ENCODE measurements around the gene NPAS2.

The NPAS2 gene

DNA sequence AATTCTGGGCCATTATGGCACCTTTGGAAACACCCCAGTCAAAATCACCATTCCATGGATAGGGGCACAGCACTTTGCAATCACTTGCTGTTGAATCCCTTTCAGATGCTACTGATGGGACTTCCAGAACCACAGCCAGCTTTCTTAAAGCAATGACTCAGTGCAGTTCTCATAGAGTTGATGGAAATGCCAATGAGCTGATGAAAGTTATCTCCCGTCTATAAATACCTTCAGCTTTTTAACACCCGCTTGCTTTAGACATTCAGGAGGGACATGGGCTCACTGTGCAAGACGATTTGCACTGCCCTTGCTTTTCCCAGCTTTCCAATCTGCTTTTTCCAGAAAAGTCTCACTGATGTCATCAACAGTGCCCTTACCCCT, 115.4 kb downstream of the NPAS2 start:
- H3K4me3 ChIP-seq (ENCODE audit: control insufficient read depth, low read depth, low read length): no peak overlapping the region
- TF ChIP-seq, protein P1, sequence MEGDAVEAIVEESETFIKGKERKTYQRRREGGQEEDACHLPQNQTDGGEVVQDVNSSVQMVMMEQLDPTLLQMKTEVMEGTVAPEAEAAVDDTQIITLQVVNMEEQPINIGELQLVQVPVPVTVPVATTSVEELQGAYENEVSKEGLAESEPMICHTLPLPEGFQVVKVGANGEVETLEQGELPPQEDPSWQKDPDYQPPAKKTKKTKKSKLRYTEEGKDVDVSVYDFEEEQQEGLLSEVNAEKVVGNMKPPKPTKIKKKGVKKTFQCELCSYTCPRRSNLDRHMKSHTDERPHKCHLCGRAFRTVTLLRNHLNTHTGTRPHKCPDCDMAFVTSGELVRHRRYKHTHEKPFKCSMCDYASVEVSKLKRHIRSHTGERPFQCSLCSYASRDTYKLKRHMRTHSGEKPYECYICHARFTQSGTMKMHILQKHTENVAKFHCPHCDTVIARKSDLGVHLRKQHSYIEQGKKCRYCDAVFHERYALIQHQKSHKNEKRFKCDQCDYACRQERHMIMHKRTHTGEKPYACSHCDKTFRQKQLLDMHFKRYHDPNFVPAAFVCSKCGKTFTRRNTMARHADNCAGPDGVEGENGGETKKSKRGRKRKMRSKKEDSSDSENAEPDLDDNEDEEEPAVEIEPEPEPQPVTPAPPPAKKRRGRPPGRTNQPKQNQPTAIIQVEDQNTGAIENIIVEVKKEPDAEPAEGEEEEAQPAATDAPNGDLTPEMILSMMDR (conservative IDR thresholded peaks at IDR 0.05; ENCODE audit: control insufficient read depth, insufficient read depth, low read depth, low read length): no peak
- peak; percentile 67 for DNase-seq (ENCODE audit: low read depth)

DNA sequence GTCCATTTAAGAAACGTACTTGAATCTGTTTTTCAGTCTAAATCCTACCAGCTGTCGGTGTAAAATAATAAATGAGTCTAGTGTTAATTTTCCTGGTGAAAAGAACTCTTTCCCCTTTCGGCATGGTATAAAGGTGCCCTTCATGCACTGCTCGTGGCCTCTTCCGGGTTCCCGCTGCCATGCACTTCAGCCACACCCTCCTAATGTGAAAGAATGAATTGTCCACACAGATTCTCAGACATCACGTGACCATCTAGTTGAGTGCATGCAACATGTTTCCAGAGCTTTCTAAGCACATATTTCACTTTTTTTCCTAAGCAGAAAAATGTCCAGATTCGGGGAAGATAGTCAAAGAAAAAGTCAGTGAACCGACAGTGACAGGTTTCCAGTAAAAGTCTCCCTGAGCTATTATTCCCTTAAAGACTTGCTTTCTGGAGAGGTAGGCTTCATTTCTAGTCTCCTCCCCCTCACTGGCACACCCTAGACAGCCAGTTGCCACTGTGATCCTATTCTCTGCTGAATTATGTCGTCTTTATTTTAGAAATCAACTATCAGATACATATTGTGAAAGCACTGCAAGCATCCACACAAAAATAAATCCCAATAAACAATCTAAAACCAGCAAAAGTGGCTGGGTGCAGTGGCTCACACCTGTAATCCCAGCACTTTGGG, 116.3 kb downstream of the NPAS2 start:
- no peak overlapping the region for H3K4me3 ChIP-seq (ENCODE audit: control insufficient read depth, low read depth, low read length)
- TF ChIP-seq, protein P1 (conservative IDR thresholded peaks at IDR 0.05; ENCODE audit: control insufficient read depth, insufficient read depth, low read depth, low read length): no peak
- no peak for DNase-seq (ENCODE audit: low read depth)

DNA sequence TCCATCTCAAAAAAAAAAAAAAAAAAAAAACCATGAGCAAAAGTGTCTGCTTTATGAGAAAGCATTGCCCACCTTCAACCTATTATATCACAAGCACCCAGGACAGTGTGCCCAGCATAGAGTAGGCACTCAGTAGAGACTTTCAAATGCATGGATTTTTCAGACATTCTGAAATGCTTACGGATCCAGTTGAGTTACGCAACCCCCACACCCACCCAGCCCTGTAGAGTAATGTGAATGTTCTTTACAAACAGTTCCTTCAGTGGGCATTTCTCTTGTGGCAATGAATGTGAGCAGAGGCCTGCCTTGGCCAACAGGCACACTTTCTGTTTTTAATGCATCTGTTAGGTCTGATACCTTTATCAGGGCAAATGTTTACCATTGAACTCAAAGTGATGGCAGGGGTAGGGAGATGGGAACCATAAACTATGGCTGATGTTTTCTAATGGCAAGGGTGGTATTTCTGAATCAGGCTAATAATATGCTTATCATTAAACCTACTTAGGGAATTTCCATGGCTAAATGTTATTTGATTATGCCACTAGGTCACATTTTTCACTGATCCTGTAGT, 117.1 kb downstream of the NPAS2 start:
- no peak for DNase-seq (ENCODE audit: low read depth)
- TF ChIP-seq, protein P1 (conservative IDR thresholded peaks at IDR 0.05; ENCODE audit: control insufficient read depth, insufficient read depth, low read depth, low read length): no peak

DNA sequence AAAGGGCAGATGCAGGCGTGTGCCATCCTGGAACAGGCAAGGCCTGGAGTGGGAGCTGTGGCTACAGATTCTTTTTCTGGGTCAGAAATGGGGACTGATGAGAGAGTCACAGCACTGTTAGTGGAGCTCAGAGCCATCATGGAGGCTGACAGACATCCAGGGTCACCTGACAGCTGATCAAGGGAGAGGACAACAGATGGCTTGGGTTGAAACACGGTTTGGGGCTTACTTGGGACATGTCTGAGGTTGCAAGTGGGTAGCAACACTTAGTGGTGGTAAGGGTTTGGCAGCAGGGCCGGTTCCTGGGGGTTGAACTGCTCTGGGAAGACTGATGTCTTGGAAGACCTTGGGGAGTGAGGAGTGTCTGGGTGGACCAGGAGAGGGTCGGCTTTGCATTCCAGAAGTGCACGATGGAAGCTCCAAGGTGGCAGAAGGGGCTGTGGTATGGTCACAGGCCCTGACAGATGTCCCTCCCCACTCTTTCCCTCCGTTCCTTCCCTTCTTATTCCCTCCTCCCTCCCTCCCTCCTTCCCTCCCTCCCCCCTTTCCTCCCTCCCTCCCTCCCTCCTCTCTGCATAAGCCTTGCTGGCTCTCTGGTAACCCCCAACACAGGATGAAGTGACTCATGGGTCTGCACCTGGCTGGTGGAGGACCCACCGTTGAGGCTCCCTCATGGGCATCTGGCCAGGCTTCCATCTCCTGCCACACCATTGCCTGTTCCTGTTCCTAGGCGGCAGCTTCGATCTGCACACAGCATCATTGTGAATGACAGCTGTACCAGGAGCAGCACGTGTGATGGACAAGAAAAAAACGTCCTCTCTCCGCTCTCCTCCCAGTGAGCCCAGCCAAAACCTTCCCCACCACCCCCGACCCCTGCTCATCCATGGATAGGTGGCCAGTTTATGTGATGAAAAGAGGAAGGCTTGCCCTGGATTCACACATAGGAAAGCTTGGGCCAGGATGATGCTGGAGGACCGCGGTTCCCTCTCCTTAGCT, 118.4 kb downstream of the NPAS2 start:
- DNase-seq (ENCODE audit: low read depth): no peak
- no peak overlapping the region for H3K4me3 ChIP-seq (ENCODE audit: control insufficient read depth, low read depth, low read length)

More for the DNA sequence above, 117.1 kb downstream of the NPAS2 start:
- H3K4me3 ChIP-seq (ENCODE audit: control insufficient read depth, low read depth, low read length): no peak overlapping the region

DNA sequence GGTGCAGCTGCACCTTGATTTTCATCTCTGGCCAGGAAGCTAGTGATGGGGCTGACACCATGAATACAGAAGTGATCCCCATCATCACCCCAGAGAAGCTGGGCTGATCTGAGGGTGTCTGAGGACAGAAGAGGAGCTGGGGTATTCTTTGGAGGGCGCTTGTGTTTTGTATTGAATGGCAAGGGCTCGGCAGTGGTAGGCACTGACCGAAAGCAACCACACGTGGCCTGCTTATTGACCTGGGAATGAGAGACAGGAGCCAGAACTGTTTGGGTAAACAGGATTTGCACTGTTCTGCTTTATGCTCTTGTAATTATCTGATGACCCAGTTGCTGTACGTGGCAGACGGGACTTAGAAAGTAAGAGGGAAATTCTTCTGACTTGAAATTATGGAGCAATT, 119.5 kb downstream of the NPAS2 start:
- TF ChIP-seq, protein P1 (conservative IDR thresholded peaks at IDR 0.05; ENCODE audit: control insufficient read depth, insufficient read depth, low read depth, low read length): no peak
- DNase-seq (ENCODE audit: low read depth): no peak
- no peak overlapping the region for H3K4me3 ChIP-seq (ENCODE audit: control insufficient read depth, low read depth, low read length)

More for the DNA sequence above, 118.4 kb downstream of the NPAS2 start:
- TF ChIP-seq, protein P1 (conservative IDR thresholded peaks at IDR 0.05; ENCODE audit: control insufficient read depth, insufficient read depth, low read depth, low read length): no peak

DNA sequence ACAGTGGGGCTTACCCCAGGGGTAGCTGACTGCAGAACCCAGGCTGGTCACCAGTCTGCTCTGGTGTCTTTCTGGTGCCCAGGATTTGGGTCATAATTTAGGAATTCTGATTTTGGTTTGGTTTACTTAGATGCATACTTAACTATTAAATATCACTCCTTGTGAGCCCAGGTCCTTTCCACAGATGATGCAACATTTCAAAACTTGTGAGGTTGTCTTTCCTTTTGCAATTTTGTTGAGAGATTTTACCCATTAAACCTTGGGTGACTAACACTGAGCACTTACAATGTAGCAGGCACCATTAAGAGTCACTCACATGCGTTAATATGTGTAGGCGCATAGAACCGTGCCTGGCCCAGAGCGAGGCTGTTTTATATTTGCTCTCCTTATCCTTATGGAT, 120.3 kb downstream of the NPAS2 start:
- TF ChIP-seq, protein P1 (conservative IDR thresholded peaks at IDR 0.05; ENCODE audit: control insufficient read depth, insufficient read depth, low read depth, low read length): no peak
- no peak overlapping the region for H3K4me3 ChIP-seq (ENCODE audit: control insufficient read depth, low read depth, low read length)

More for the DNA sequence above, 120.3 kb downstream of the NPAS2 start:
- no peak for DNase-seq (ENCODE audit: low read depth)
